Endodermal cell (in vitro differentiated cells): ENCODE data around the gene PCBP3. TPM values are rescaled to one million over a fixed set of nuclear protein-coding genes. Genes with fewer than 3 reads are reported as not detected.

Source experiments
- DNase-seq: peaks from one replicate; pipeline ENCODE4 v3.0.0-alpha.2; 2017
- H3K27ac ChIP-seq: 2 replicates; pipeline ENCODE4 v1.5.1; 2013; ENCODE audit warnings: mild to moderate bottlenecking, low read depth, low read length, moderate library complexity
- H3K27me3 ChIP-seq: 2 replicates; pipeline ENCODE4 v1.6.1; 2013; ENCODE audit warnings: mild to moderate bottlenecking, low read length, moderate library complexity; ENCODE audit not compliant: insufficient read depth, control insufficient read depth, poor library complexity, severe bottlenecking
- H3K36me3 ChIP-seq: 2 replicates; pipeline ENCODE4 v1.7.0; 2013; ENCODE audit warnings: mild to moderate bottlenecking, low read length, moderate library complexity; ENCODE audit not compliant: control insufficient read depth, insufficient read depth
- H3K4me1 ChIP-seq: one replicate; pipeline ENCODE4 v1.7.0; 2013; ENCODE audit warnings: low read length; ENCODE audit not compliant: control insufficient read depth, insufficient read depth
- H3K4me3 ChIP-seq: 2 replicates; pipeline ENCODE4 v1.5.1; 2013; ENCODE audit warnings: mild to moderate bottlenecking, low read length, moderate library complexity
- H3K9ac ChIP-seq: 2 replicates; pipeline ENCODE4 v1.6.1; 2013; ENCODE audit warnings: mild to moderate bottlenecking, low read length, moderate library complexity; ENCODE audit not compliant: poor library complexity, severe bottlenecking; ENCODE audit errors: extremely low read depth
- H3K9me3 ChIP-seq: 2 replicates; pipeline ENCODE4 v1.6.1; 2013; ENCODE audit warnings: mild to moderate bottlenecking, low read length, moderate library complexity; ENCODE audit not compliant: control insufficient read depth
- H3K27ac Mint-ChIP-seq: 2 replicates; pipeline ENCODE4 v1.8.0; 2020; ENCODE audit warnings: mixed read lengths
- H3K27me3 Mint-ChIP-seq: 2 replicates; pipeline ENCODE4 v1.8.0; 2021; ENCODE audit warnings: mild to moderate bottlenecking, mixed read lengths; ENCODE audit not compliant: insufficient read depth
- H3K36me3 Mint-ChIP-seq: 2 replicates; pipeline ENCODE4 v1.8.0; 2020; ENCODE audit warnings: low read depth, mixed read lengths
- H3K4me1 Mint-ChIP-seq: 2 replicates; pipeline ENCODE4 v1.8.0; 2020; ENCODE audit warnings: mixed read lengths
- H3K4me3 Mint-ChIP-seq: 2 replicates; pipeline ENCODE4 v1.8.0; 2020; ENCODE audit warnings: mild to moderate bottlenecking, moderate library complexity, mixed read lengths
- H3K9me3 Mint-ChIP-seq: 2 replicates; pipeline ENCODE4 v1.8.0; 2020; ENCODE audit warnings: mild to moderate bottlenecking, mixed read lengths
- WGBS, 2 experiments: methylation state at CpG; one replicate each; pipeline versions ENCODE4 v1.1.5 to v1.1.7; 2013; ENCODE audit warnings: missing lambda C conversion rate in 2 of 2, mixed read lengths in 1 of 2; ENCODE audit not compliant: insufficient coverage in 1 of 2, insufficient read length in 1 of 2; 5-methylcytosine and 5-hydroxymethylcytosine counted together
- total RNA-seq, 2 donors: library from RNA; stranded (reverse); fragmentation: NEBNext Ultra II Directional in 1 of 2; extraction: Animal tissue kit (Norgen Biotek cat#: 25700) in 1 of 2; gene quantifications; 2 replicates in 1 of 2; 3 replicates in 1 of 2; pipeline ENCODE4 v1.2.1, GENCODE V29; 2021
- TF ChIP-seq, protein P1 (sequence below): fragments of 200-600 bp; sonication (generic); conservative IDR thresholded peaks from 2 replicates; pipeline ENCODE4 v1.5.0; 2021; ENCODE audit warnings: antibody characterized with exemption, mild to moderate bottlenecking

PCBP3 gene
- total RNA-seq, 2 donors from 2014 or later = 2.1 to 10.6 TPM

DNA sequence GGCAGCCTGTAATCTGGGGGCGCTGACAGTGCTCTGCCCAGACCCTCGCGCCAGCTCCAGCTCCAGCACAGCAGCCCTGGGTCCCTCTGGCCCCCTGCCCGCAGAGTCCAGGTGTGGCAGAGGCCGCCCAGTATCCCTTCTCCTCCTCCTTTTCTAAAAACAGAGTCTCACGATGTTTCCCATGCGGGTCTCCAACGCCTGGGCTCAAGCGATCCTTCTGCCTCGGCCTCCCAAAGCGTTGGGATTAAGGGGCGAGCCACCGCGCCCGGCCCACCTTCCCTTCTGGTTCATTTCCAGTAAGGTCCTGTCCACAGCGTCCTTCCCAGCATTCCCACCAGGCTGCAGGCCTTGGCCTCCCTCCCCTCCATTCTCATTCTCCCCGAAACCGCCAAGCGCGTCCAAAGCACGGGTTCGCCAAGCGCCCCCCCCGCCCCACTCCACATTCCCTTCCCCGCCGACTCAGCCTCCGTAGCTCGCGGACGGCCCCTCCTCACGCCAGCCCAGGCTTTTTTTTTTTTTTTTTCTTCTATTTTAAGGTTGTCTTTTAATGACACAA is 2.0 kb upstream of the PCBP3 start:
- WGBS, 2 experiments = 44 to 52% methylated on average over 16 to 25 of the region's 31 CpGs
- Histone ChIP-seq H3K27ac (no peak overlapping the region), H3K36me3 (no peaks in the 10 kb centered on the region), H3K9ac (no peak overlapping the region), H3K4me1 (no peaks in the 10 kb centered on the region), H3K4me3 (no peak overlapping the region), H3K27me3 (peaks cover 41% of the 10 kb centered on the region), H3K9me3 (no peaks in the 10 kb centered on the region)
- H3K36me3 Mint-ChIP-seq = no peaks in the 10 kb centered on the region
- peak overlapping the region; percentile 43 for H3K4me3 Mint-ChIP-seq
- H3K27ac Mint-ChIP-seq = no peak overlapping the region
- DNase-seq = peak; percentile 71
- no peaks in the 10 kb centered on the region for H3K9me3 Mint-ChIP-seq
- peaks cover 31% of the 10 kb centered on the region for H3K27me3 Mint-ChIP-seq
- H3K4me1 Mint-ChIP-seq = peaks cover 4% of the 10 kb centered on the region
- TF ChIP-seq, protein P1, sequence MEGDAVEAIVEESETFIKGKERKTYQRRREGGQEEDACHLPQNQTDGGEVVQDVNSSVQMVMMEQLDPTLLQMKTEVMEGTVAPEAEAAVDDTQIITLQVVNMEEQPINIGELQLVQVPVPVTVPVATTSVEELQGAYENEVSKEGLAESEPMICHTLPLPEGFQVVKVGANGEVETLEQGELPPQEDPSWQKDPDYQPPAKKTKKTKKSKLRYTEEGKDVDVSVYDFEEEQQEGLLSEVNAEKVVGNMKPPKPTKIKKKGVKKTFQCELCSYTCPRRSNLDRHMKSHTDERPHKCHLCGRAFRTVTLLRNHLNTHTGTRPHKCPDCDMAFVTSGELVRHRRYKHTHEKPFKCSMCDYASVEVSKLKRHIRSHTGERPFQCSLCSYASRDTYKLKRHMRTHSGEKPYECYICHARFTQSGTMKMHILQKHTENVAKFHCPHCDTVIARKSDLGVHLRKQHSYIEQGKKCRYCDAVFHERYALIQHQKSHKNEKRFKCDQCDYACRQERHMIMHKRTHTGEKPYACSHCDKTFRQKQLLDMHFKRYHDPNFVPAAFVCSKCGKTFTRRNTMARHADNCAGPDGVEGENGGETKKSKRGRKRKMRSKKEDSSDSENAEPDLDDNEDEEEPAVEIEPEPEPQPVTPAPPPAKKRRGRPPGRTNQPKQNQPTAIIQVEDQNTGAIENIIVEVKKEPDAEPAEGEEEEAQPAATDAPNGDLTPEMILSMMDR = no peak

DNA sequence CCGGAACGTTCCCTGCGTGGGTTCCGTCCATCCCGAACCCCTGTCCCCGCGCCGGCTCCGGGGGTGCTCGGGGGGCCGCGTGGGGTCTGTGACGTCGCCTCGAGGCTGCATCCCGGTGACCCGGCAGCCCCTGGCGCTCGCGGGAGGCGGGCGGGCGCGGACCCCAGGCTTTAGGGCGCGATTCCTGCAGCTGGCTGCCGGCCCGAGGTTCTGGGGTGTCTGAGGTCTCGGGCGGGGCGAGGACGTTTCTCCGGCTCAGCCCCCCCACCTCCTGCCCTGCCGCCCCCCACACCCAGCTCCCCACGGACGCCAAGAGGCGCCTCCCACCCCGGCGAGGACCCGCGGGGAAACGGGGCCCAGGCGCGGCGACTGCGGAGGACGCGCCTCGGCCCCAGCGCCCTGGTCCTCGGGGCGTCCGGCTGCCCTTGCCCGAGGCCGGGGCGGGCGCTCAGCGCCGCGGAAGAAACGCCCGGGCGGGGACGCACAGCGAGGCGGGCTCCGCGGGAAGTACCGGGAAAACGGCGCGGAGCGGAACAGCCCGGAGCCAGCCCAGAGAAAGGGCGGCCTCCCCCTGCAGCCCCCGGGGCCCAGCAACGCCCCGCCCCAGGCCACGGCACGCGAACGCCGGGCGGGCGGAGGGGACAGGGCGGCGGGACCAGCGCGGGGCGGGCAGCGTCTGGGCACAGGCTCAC is 1.3 kb upstream of the PCBP3 start:
- WGBS, 2 experiments = 13 to 40% methylated on average over 25 to 91 of the region's 91 CpGs
- H3K9ac ChIP-seq = no peak overlapping the region
- H3K4me3 ChIP-seq = no peak overlapping the region
- H3K27me3 ChIP-seq = peaks cover 41% of the 10 kb centered on the region
- no peaks in the 10 kb centered on the region for H3K4me1 ChIP-seq
- no peak overlapping the region for H3K27ac ChIP-seq
- Mint-ChIP-seq H3K27ac (no peak overlapping the region), H3K27me3 (peaks cover 31% of the 10 kb centered on the region), H3K36me3 (no peaks in the 10 kb centered on the region), H3K4me1 (peaks cover 4% of the 10 kb centered on the region), H3K9me3 (no peaks in the 10 kb centered on the region), H3K4me3 (peak overlapping the region; percentile 43)
- no peaks in the 10 kb centered on the region for H3K36me3 ChIP-seq
- TF ChIP-seq, protein P1 = no peak
- DNase-seq = no peak
- no peaks in the 10 kb centered on the region for H3K9me3 ChIP-seq

DNA sequence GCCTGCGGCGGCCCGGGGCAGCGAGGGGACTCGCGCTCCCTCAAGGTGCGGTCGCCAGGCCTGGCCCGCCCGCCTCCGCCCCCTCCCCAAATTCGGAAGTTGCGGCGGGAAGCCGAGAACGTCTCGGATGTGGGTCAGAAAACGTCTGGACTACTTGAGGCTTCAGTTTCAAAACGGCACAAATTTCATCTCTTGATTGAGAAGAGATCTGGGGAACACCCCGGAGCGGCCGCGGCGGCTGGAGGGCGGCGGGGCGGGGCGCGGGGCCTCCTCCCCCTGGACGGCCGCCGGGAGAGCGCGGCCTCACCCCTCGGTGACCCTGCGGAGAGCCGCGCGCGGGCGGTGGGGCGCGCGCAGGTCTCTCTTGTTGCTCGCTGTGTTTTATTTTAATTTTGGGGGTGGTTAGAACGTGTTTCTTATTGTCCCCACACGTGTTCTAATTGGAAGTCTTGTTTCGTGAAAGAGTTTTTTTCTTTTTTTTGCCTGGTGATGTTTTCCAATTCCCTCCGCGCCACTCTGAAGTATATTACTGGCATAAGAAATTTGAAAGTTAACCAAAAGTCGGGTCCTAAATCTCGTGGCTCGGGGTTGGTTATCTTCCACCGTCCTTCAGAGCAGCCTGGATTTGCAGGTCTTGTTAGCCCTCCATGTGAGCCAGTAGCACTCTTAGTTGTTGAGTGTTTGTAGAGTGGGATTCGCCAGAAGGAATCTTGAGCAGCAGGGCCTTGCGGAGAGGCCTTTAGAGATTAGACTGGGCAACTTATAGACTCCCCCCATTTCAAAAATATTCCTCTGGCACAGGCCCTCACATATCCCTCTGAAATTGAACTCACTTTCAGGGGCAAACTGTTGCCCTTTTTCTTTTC is 749 bp downstream of the PCBP3 start:
- Histone ChIP-seq H3K27me3 (peaks cover 39% of the 10 kb centered on the region), H3K27ac (no peak overlapping the region), H3K36me3 (no peaks in the 10 kb centered on the region), H3K9me3 (no peaks in the 10 kb centered on the region), H3K4me1 (no peaks in the 10 kb centered on the region), H3K9ac (no peak overlapping the region), H3K4me3 (peak overlapping the region; percentile 69)
- no peaks in the 10 kb centered on the region for H3K36me3 Mint-ChIP-seq
- TF ChIP-seq, protein P1 = no peak
- H3K27me3 Mint-ChIP-seq = peaks cover 31% of the 10 kb centered on the region
- DNase-seq = no peak
- peak overlapping the region; percentile 65 for H3K4me3 Mint-ChIP-seq
- H3K4me1 Mint-ChIP-seq = peaks cover 4% of the 10 kb centered on the region
- H3K27ac Mint-ChIP-seq = peak overlapping the region; percentile 27
- 8 to 12% methylated on average over 13 to 54 of the region's 56 CpGs for WGBS, 2 experiments
- H3K9me3 Mint-ChIP-seq = peaks cover 4% of the 10 kb centered on the region
